Effector memory CD4-positive, alpha-beta T cell (primary cell): ENCODE measurements around the gene RBM3.

Experiments
- DNase-seq, 3 donors: peaks; one replicate each; pipeline ENCODE4 v3.0.0-alpha.2; 2020
- H3K27ac ChIP-seq: 2 replicates; pipeline ENCODE4 v1.7.0; 2013; ENCODE audit warnings: mild to moderate bottlenecking, low read length, moderate library complexity; ENCODE audit not compliant: insufficient read depth, poor library complexity, severe bottlenecking
- H3K27me3 ChIP-seq: replicated peaks from 2 replicates; pipeline ENCODE4 v1.7.0; 2013; ENCODE audit warnings: mild to moderate bottlenecking, low read length; ENCODE audit not compliant: insufficient read depth, control insufficient read depth, poor library complexity, severe bottlenecking
- H3K36me3 ChIP-seq: 2 replicates; pipeline ENCODE4 v1.7.0; 2013; ENCODE audit warnings: mild to moderate bottlenecking, low read length, moderate library complexity; ENCODE audit not compliant: control insufficient read depth, insufficient read depth
- H3K4me1 ChIP-seq: 2 replicates; pipeline ENCODE4 v1.7.0; 2013; ENCODE audit warnings: low read length, mild to moderate bottlenecking; ENCODE audit not compliant: control insufficient read depth, insufficient read depth, poor library complexity, severe bottlenecking
- H3K4me3 ChIP-seq: 2 replicates; pipeline ENCODE4 v1.7.0; 2013; ENCODE audit warnings: low read length, low read depth, mild to moderate bottlenecking; ENCODE audit not compliant: insufficient read depth, poor library complexity, severe bottlenecking
- H3K9me3 ChIP-seq: 2 replicates; pipeline ENCODE4 v1.7.0; 2013; ENCODE audit warnings: mild to moderate bottlenecking, low read length, moderate library complexity; ENCODE audit not compliant: control insufficient read depth

The RBM3 gene

GRCh38 chrX:48575642-48576041 is 1.4 kb downstream of the RBM3 start:
- DNase-seq = no peak
- no peaks in the 10 kb centered on the region for H3K9me3 ChIP-seq
- H3K4me3 ChIP-seq = peak overlapping the region; percentile 91
- no peaks in the 10 kb centered on the region for H3K27me3 ChIP-seq
- H3K27ac ChIP-seq = peak overlapping the region; percentile 99
- H3K36me3 ChIP-seq = peaks cover 22% of the 10 kb centered on the region
- H3K4me1 ChIP-seq = peaks cover 15% of the 10 kb centered on the region

DNA sequence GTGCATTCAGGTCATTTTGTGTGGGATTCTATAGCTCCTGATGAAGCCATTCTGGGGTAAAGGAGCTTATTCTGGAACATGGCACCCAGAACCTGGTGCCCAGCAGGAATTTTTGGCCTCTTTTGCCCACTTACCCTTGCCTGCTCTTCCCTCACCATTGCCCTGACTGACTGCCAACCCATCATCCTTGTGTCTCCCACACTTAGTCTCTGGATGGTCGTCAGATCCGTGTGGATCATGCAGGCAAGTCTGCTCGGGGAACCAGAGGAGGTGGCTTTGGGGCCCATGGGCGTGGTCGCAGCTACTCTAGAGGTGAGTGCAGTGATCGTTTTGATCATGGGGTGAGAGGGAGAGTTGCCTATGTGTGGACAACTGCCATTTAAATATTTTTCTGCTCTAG is 1.8 kb downstream of the RBM3 start:
- DNase-seq = no peak
- Histone ChIP-seq H3K36me3 (peaks cover 22% of the 10 kb centered on the region), H3K9me3 (no peaks in the 10 kb centered on the region), H3K27ac (no peak overlapping the region), H3K4me1 (peaks cover 15% of the 10 kb centered on the region), H3K4me3 (no peak overlapping the region), H3K27me3 (no peaks in the 10 kb centered on the region)

- Histone ChIP-seq H3K27ac (no peak overlapping the region), H3K4me1 (peaks cover 15% of the 10 kb centered on the region), H3K27me3 (no peaks in the 10 kb centered on the region), H3K36me3 (peaks cover 22% of the 10 kb centered on the region), H3K4me3 (no peak overlapping the region), H3K9me3 (no peaks in the 10 kb centered on the region)
- no peak for DNase-seq
These were observed 4.4 kb downstream of the RBM3 start for GRCh38 chrX:48578661-48579128.

- H3K4me3 ChIP-seq = no peak overlapping the region
- H3K27ac ChIP-seq = no peak overlapping the region
- H3K9me3 ChIP-seq = no peaks in the 10 kb centered on the region
- H3K36me3 ChIP-seq = peaks cover 22% of the 10 kb centered on the region
- no peak for DNase-seq
- H3K27me3 ChIP-seq = no peaks in the 10 kb centered on the region
- H3K4me1 ChIP-seq = peaks cover 15% of the 10 kb centered on the region
These were observed 5.0 kb downstream of the RBM3 start for GRCh38 chrX:48579259-48579658.

GRCh38 chrX:48580662-48581061 is 6.4 kb downstream of the RBM3 start:
- Histone ChIP-seq H3K27ac (no peak overlapping the region), H3K9me3 (no peaks in the 10 kb centered on the region), H3K4me3 (no peak overlapping the region), H3K4me1 (peaks cover 6% of the 10 kb centered on the region), H3K27me3 (no peaks in the 10 kb centered on the region), H3K36me3 (peaks cover 18% of the 10 kb centered on the region)
- no peak for DNase-seq

DNA sequence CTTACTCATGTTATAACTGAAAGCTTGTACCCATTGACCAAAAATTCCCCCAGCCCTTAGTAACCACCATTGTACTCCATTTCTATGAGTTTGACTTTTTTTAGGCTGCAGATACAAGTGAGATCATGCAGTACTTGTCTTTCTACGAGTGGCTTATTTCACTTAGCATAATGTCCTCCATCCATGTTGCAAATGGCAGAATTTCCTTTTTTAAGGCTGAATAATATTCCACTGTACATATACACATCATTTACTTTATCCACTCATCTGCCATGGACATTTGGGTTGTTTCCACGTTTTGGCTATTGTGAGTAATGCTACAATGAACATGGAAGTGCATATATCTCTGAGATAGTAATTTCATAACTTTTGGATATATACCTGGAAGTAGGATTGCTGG is 10.4 kb downstream of the RBM3 start:
- Histone ChIP-seq H3K9me3 (no peaks in the 10 kb centered on the region), H3K4me3 (no peak overlapping the region), H3K4me1 (no peaks in the 10 kb centered on the region), H3K27me3 (no peaks in the 10 kb centered on the region), H3K36me3 (no peaks in the 10 kb centered on the region), H3K27ac (no peak overlapping the region)
- DNase-seq = no peak

DNA sequence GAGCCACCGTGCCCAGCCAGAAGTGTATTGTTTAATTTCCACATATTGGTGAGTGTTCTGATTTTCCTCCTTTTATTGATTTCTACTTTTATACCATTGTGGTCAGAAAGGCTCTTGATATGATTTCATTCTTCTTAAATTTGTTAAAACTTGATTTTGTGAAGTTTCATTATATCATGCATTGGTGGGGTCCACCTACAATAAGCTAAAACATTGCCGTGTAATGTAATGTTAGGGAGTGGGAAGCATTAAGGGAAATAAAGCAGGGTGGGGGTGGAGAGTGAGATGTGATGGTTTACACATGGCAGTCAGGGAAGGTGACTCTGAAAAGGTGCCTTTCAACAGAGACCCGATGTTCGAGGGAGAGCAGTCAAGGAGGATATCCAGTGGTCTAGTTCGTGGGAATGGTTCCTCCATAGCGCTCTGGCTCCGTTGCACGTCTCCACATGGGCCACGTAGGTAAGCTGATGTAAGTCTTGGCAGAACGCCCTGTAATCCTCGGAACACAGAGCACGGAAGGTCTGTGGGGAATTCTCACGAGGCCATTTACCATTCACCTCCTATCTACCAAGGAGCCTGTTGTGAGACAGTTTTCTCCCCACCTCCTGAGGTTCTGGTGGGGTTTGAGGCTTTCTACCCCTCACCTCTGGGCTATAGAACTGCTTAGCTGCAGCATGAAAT is 15.3 kb downstream of the RBM3 start:
- H3K27ac ChIP-seq = no peak overlapping the region
- no peaks in the 10 kb centered on the region for H3K27me3 ChIP-seq
- no peaks in the 10 kb centered on the region for H3K36me3 ChIP-seq
- no peaks in the 10 kb centered on the region for H3K4me1 ChIP-seq
- no peaks in the 10 kb centered on the region for H3K9me3 ChIP-seq
- H3K4me3 ChIP-seq = no peak overlapping the region
- DNase-seq = no peak

GRCh38 chrX:48590203-48591103 is 16.2 kb downstream of the RBM3 start:
- H3K4me3 ChIP-seq = no peak overlapping the region
- H3K27ac ChIP-seq = no peak overlapping the region
- no peak for DNase-seq
- H3K4me1 ChIP-seq = no peaks in the 10 kb centered on the region
- no peaks in the 10 kb centered on the region for H3K9me3 ChIP-seq
- no peaks in the 10 kb centered on the region for H3K36me3 ChIP-seq
- no peaks in the 10 kb centered on the region for H3K27me3 ChIP-seq

GRCh38 chrX:48591255-48591791 is 17.0 kb downstream of the RBM3 start:
- H3K4me1 ChIP-seq = no peaks in the 10 kb centered on the region
- H3K9me3 ChIP-seq = no peaks in the 10 kb centered on the region
- no peaks in the 10 kb centered on the region for H3K27me3 ChIP-seq
- no peak overlapping the region for H3K4me3 ChIP-seq
- DNase-seq = no peak
- H3K36me3 ChIP-seq = no peaks in the 10 kb centered on the region
- H3K27ac ChIP-seq = no peak overlapping the region

DNA sequence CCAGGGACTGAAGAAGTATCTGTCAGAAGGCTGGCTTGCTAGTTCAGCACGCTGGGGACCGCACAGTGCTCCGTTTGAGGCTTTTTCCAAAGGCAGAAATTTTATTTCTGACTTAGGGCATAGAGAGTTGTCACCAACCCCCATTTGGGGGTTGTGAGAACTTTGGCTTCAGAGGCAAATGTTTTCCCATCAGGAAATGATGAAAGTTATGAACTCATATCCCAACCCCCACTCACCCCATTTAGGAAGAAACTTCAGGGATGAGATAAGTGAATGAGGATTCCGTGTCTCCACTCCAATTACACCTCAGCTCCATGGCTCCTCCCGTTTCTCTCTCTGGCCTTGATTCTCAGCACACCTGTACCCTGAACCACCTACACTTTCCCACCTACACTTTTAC is 18.7 kb downstream of the RBM3 start:
- Histone ChIP-seq H3K9me3 (no peaks in the 10 kb centered on the region), H3K4me1 (no peaks in the 10 kb centered on the region), H3K27ac (no peak overlapping the region), H3K27me3 (no peaks in the 10 kb centered on the region), H3K4me3 (no peak overlapping the region), H3K36me3 (no peaks in the 10 kb centered on the region)
- DNase-seq = no peak
